DOHH2 (cell line): Measurements from ENCODE around the gene DUSP2.

Experiments
- H3F3A ChIP-seq: fragments of 200-600 bp; sonication (generic), shearing (Covaris generic); 2 replicates; pipeline ENCODE4 v1.6.0; 2016; ENCODE audit warnings: antibody characterized with exemption, mild to moderate bottlenecking; ENCODE audit not compliant: control insufficient read depth, insufficient read depth
- H3K27ac ChIP-seq: fragments of 200-600 bp; sonication (generic); 2 replicates; pipeline ENCODE4 v1.5.1; 2014; ENCODE audit warnings: low read depth, mild to moderate bottlenecking, low read length, moderate library complexity
- H3K27me3 ChIP-seq: fragments of 200-600 bp; sonication (generic); 2 replicates; pipeline ENCODE4 v1.6.1; 2014; ENCODE audit warnings: mild to moderate bottlenecking, low read length, mixed read lengths; ENCODE audit not compliant: control insufficient read depth
- H3K36me3 ChIP-seq: fragments of 200-600 bp; sonication (generic); 2 replicates; pipeline ENCODE4 v1.6.1; 2014; ENCODE audit warnings: mild to moderate bottlenecking, low read length, moderate library complexity, mixed read lengths; ENCODE audit not compliant: control insufficient read depth
- H3K4me1 ChIP-seq: fragments of 200-600 bp; sonication (generic); 2 replicates; pipeline ENCODE4 v1.6.1; 2014; ENCODE audit warnings: mild to moderate bottlenecking, low read length, mixed read lengths; ENCODE audit not compliant: control insufficient read depth
- H3K4me2 ChIP-seq: fragments of 200-600 bp; sonication (generic); 2 replicates; pipeline ENCODE4 v1.6.0; 2014; ENCODE audit warnings: mild to moderate bottlenecking, low read length, moderate library complexity
- H3K4me3 ChIP-seq: fragments of 200-600 bp; sonication (generic); 2 replicates; pipeline ENCODE4 v1.5.1; 2014; ENCODE audit warnings: mild to moderate bottlenecking, low read length, mixed read lengths
- H3K79me2 ChIP-seq: fragments of 200-600 bp; sonication (generic); 2 replicates; pipeline ENCODE4 v1.6.1; 2014; ENCODE audit warnings: mild to moderate bottlenecking, low read length, mixed read lengths; ENCODE audit not compliant: control insufficient read depth
- H3K9me2 ChIP-seq: fragments of 200-600 bp; sonication (generic); replicated peaks from 2 replicates; pipeline ENCODE4 v1.6.1; 2014; ENCODE audit warnings: mild to moderate bottlenecking, low read length, mixed read lengths; ENCODE audit not compliant: control insufficient read depth
- H3K9me3 ChIP-seq: fragments of 200-600 bp; sonication (generic); 2 replicates; pipeline ENCODE4 v1.6.1; 2014; ENCODE audit warnings: antibody characterized with exemption, low read length, mixed read lengths; ENCODE audit not compliant: control insufficient read depth, insufficient read depth
- H4K20me1 ChIP-seq: fragments of 200-600 bp; sonication (generic); 2 replicates; pipeline ENCODE4 v1.6.0; 2014; ENCODE audit warnings: low read depth, mild to moderate bottlenecking, antibody characterized with exemption, low read length, moderate library complexity; ENCODE audit not compliant: control insufficient read depth, insufficient read depth
- CTCF ChIP-seq: fragments of 200-600 bp; sonication (generic); IDR thresholded peaks from one replicate; pipeline ENCODE4 v1.5.1; 2014; ENCODE audit warnings: antibody characterized with exemption, mild to moderate bottlenecking, low read depth, low read length; ENCODE audit not compliant: poor library complexity, severe bottlenecking
- EZH2phosphoT487 ChIP-seq: fragments of 200-600 bp; sonication (generic); IDR thresholded peaks from 2 replicates; pipeline ENCODE4 v1.6.1; 2017; ENCODE audit warnings: borderline replicate concordance, mild to moderate bottlenecking, antibody characterized with exemption, low read length, moderate library complexity, mixed read lengths

Gene DUSP2

GRCh38 chr2:96100893-96101304 is 44.3 kb downstream of the DUSP2 start:
- no peak overlapping the region for H3K27ac ChIP-seq
- H4K20me1 ChIP-seq, result 0 out of 2 replicates have a peak, but pooled peaks cover 2% of the 10 kb centered on the region
- H3F3A ChIP-seq, result no peaks in the 10 kb centered on the region
- H3K4me3 ChIP-seq, result no peak overlapping the region
- no peaks in the 10 kb centered on the region for H3K79me2 ChIP-seq
- H3K4me2 ChIP-seq, result no peak overlapping the region
- no peak for TF ChIP-seq EZH2phosphoT487
- TF ChIP-seq CTCF, result no peak
- no peaks in the 10 kb centered on the region for H3K27me3 ChIP-seq
- H3K9me2 ChIP-seq, result no peaks in the 10 kb centered on the region
- H3K9me3 ChIP-seq, result peaks cover 15% of the 10 kb centered on the region
- peaks cover 16% of the 10 kb centered on the region for H3K4me1 ChIP-seq
- H3K36me3 ChIP-seq, result no peaks in the 10 kb centered on the region

GRCh38 chr2:96099861-96100798 is 45.1 kb downstream of the DUSP2 start:
- Histone ChIP-seq H3K79me2 (no peaks in the 10 kb centered on the region), H3K36me3 (no peaks in the 10 kb centered on the region), H3K4me2 (no peak overlapping the region), H3K4me3 (no peak overlapping the region), H3K27ac (no peak overlapping the region), H4K20me1 (0 out of 2 replicates have a peak, but pooled peaks cover 2% of the 10 kb centered on the region), H3K4me1 (peaks cover 16% of the 10 kb centered on the region), H3K27me3 (0 out of 2 replicates have a peak, but pooled peaks cover 2% of the 10 kb centered on the region), H3F3A (no peaks in the 10 kb centered on the region), H3K9me2 (no peaks in the 10 kb centered on the region), H3K9me3 (peaks cover 9% of the 10 kb centered on the region)
- no peak for TF ChIP-seq CTCF
- TF ChIP-seq EZH2phosphoT487, result no peak

- Histone ChIP-seq H3K27ac (no peak overlapping the region), H3K9me2 (no peaks in the 10 kb centered on the region), H3K4me3 (no peak overlapping the region), H3K9me3 (no peaks in the 10 kb centered on the region), H3F3A (no peaks in the 10 kb centered on the region), H3K4me2 (no peak overlapping the region), H3K36me3 (no peaks in the 10 kb centered on the region), H3K4me1 (peaks cover 10% of the 10 kb centered on the region), H3K79me2 (no peaks in the 10 kb centered on the region), H4K20me1 (0 out of 2 replicates have a peak, but pooled peaks cover 2% of the 10 kb centered on the region), H3K27me3 (peaks cover 8% of the 10 kb centered on the region; the same call in 1 of the 2 replicates)
- TF ChIP-seq CTCF (no peak), EZH2phosphoT487 (no peak)
These were observed 46.2 kb downstream of the DUSP2 start for GRCh38 chr2:96098900-96099590.
